Stomach (tissue), 9 donors: ENCODE data around the gene GFRA4. TPM values are rescaled to one million over a fixed set of nuclear protein-coding genes. Genes with fewer than 3 reads are reported as not detected.

Source experiments
- DNase-seq, 2 donors: peaks; one replicate each; pipeline versions ENCODE4 v3.0.0 to v3.0.0-alpha.2; 2013 to 2019
- H3K27ac ChIP-seq, 5 donors: fragments of 200-600 bp in 4 of 5; sonication (generic) in 4 of 5; one replicate each; pipeline ENCODE4 v1.5.1; 2013 to 2019; ENCODE audit warnings: mild to moderate bottlenecking in 1 of 5, moderate library complexity in 1 of 5
- H3K27me3 ChIP-seq, 3 donors: fragments of 200-600 bp; sonication (generic); one replicate each; pipeline ENCODE4 v1.5.1; 2017 to 2019; ENCODE audit warnings: mixed run types in 1 of 3
- H3K36me3 ChIP-seq, 4 donors: fragments of 200-600 bp; sonication (generic); 1 replicate in 3 of 4; 2 replicates in 1 of 4; pipeline ENCODE4 v1.5.1; 2016 to 2019
- H3K4me1 ChIP-seq, 4 donors: fragments of 200-600 bp; sonication (generic); one replicate each; pipeline ENCODE4 v1.5.1; 2016 to 2019
- H3K4me3 ChIP-seq, 4 donors: fragments of 200-600 bp; sonication (generic) in 3 of 4; one replicate each; pipeline ENCODE4 v1.5.1; 2016 to 2019; ENCODE audit warnings: mild to moderate bottlenecking in 1 of 4
- H3K9me3 ChIP-seq, 4 donors: fragments of 200-600 bp; sonication (generic); one replicate each; pipeline ENCODE4 v1.5.1; 2016 to 2019
- CTCF ChIP-seq, 7 experiments: fragments of 450-650 bp in 4 of 7; fragments of 200-600 bp in 3 of 7; sonication (generic) in 3 of 7; IDR thresholded peaks; one replicate each; pipeline ENCODE4 v1.5.1; 2016 to 2019; ENCODE audit warnings: antibody characterized with exemption in 7 of 7, control low read depth in 2 of 7, mild to moderate bottlenecking in 1 of 7
- EP300 ChIP-seq: sonication (generic); formaldehyde crosslinking; IDR thresholded peaks from one replicate; pipeline ENCODE4 v1.6.1; 2017; ENCODE audit warnings: antibody characterized with exemption
- POLR2A ChIP-seq, 4 donors: fragments of 450-650 bp; IDR thresholded peaks; one replicate each; pipeline ENCODE4 v1.6.1; 2016; ENCODE audit warnings: antibody characterized with exemption in 4 of 4, control low read depth in 2 of 4, mild to moderate bottlenecking in 1 of 4, moderate library complexity in 1 of 4
- POLR2AphosphoS5 ChIP-seq, 3 donors: sonication (generic); formaldehyde crosslinking; IDR thresholded peaks; one replicate each; pipeline ENCODE4 v1.6.1; 2016; ENCODE audit warnings: antibody characterized with exemption in 3 of 3
- WGBS, 5 donors: extraction: QIAGEN DNeasy Blood & Tissue Kit in 3 of 5; methylation state at CpG; one replicate each; pipeline versions ENCODE4 v1.1.5 to v1.1.7; 2013 to 2018; 5-methylcytosine and 5-hydroxymethylcytosine counted together
- intact Hi-C: fragments of 100-400 bp; cut with DNase I; formaldehyde crosslinking; loops from one replicate; pipeline ENCODE4 v1.15.1; 2023; ENCODE audit warnings: low total_unique reads
- polyA plus RNA-seq, 3 donors: library from polyadenylated mRNA; stranded (reverse); fragments of 200-250 nt; gene quantifications; one replicate each; pipeline ENCODE4 v1.2.3, GENCODE V29; 2013
- total RNA-seq, 5 donors: library from RNA; depleted of rRNA; stranded (reverse); fragments of >200 nt; gene quantifications; one replicate each; pipeline versions ENCODE4 v1.1.0 to v1.2.3, GENCODE V29; 2014 to 2016
- donor health status: healthy with polysubstance abuse.
- donor health status: Bipolar disorder and iron deficiency.
- donor health status: healthy.

GFRA4 gene
- total and polyA plus RNA-seq, 8 donors: not detected

DNA sequence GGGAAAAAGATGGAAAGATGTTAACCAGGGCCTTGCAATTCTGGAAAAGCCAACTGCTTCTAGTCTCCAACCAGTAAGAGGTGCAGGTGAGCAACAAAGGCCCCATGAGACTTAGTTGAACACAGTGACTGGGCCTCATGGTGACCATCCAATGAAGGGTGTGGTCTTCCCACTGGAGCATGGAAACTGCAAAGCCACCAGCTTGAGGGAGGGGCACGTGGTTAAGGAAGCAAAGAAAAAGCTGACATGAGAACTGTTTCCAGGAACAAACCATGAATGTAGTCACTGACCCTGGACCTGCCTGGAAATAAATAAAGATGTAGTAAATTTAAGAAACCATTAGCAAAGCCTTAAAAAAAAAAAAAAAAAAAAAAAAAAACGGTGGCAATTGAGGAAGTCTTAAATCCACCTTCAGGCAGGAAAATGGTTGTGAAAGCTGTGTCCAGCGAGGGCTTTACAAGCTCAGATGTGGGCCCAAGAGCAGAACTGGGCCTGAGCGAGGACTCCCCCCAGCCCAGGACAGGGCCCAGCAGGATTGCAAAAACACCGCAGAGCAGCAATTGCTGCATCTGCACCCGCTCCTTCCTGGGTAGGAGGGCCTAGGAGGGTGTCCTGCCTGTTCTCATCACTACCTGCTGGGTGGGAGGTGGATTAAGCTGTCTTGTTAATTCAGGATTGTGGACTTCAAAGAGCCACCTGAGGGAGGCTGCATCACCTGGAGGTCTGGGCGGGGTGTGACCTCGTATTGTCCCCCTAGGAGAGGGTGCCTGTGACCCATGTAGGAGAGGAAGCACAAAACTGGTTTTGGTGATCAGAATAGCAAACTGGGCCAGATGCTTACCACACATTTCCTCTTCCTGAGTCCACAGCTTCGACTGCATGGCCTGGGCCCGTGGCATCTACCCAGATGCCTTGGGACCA lies 10.3 kb downstream of the GFRA4 start:
- no peaks in the 10 kb centered on the region for H3K9me3 ChIP-seq
- no peak overlapping the region for H3K4me3 ChIP-seq
- H3K36me3 ChIP-seq: peaks cover 10 to 26% (median 25%) of the 10 kb centered on the region in 4 donors
- 71 to 84% (median 82%) methylated on average over 9 to 10 of the region's 10 CpGs for WGBS, 5 donors
- no peak for TF ChIP-seq POLR2AphosphoS5 (IDR thresholded peaks at IDR 0.05)
- no peak for TF ChIP-seq CTCF (IDR thresholded peaks at IDR 0.05)
- TF ChIP-seq EP300: no peak
- no peak for TF ChIP-seq POLR2A (IDR thresholded peaks at IDR 0.05)
- H3K27ac ChIP-seq: no peak overlapping the region
- DNase-seq: no peak
- peaks cover 0 to 2% (median 0%) of the 10 kb centered on the region in 3 donors for H3K27me3 ChIP-seq
- intact Hi-C loops: no loop called here
- H3K4me1 ChIP-seq: peaks cover 0 to 6% (median 3%) of the 10 kb centered on the region in 4 donors

DNA sequence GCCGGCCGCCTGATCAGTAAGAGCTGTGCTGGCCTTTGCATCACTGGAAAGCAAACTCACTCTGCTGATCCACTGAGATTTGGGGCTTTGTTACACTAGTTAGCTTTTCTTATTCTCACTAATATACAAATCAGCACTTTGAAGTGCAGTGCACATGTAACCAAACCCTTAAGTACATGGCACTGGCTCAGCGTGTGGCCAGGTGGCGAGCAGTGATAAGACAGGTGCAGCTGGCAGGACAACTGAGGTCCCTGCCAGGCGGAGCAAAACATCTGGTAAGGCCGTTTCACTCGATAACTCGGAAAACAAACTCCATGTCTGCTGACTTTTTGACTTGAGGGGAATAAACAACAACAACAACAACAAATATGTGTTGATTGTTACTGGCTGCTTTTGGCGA lies 11.0 kb downstream of the GFRA4 start:
- TF ChIP-seq EP300 (no peak), CTCF (IDR thresholded peaks at IDR 0.05) (no peak), POLR2A (IDR thresholded peaks at IDR 0.05) (no peak), POLR2AphosphoS5 (IDR thresholded peaks at IDR 0.05) (no peak)
- H3K4me1 ChIP-seq: peaks cover 0 to 9% (median 5%) of the 10 kb centered on the region in 4 donors
- intact Hi-C loops: no loop called here
- peak overlapping the region in 1 of 5 donors; percentile 32 for H3K27ac ChIP-seq
- no peaks in the 10 kb centered on the region for H3K9me3 ChIP-seq
- no peak overlapping the region for H3K4me3 ChIP-seq
- no peaks in the 10 kb centered on the region for H3K27me3 ChIP-seq
- peak in 1 of 2 donors; percentile 67 for DNase-seq
- 44 to 71% (median 65%) methylated on average over 9 of the region's 9 CpGs for WGBS, 5 donors
- H3K36me3 ChIP-seq: peaks cover 11 to 33% (median 32%) of the 10 kb centered on the region in 4 donors

GRCh38 chr20:3651204-3651962 lies 11.8 kb downstream of the GFRA4 start:
- peak in 1 of 2 donors; percentile 19 for DNase-seq
- H3K27me3 ChIP-seq: no peaks in the 10 kb centered on the region
- H3K9me3 ChIP-seq: no peaks in the 10 kb centered on the region
- WGBS, 5 donors: 70 to 80% (median 80%) methylated on average over 9 of the region's 9 CpGs
- no peak overlapping the region for H3K4me3 ChIP-seq
- no peak for TF ChIP-seq POLR2A (IDR thresholded peaks at IDR 0.05)
- TF ChIP-seq EP300: no peak
- TF ChIP-seq POLR2AphosphoS5 (IDR thresholded peaks at IDR 0.05): no peak
- TF ChIP-seq CTCF (IDR thresholded peaks at IDR 0.05): no peak
- peaks cover 17 to 41% (median 40%) of the 10 kb centered on the region in 4 donors for H3K36me3 ChIP-seq
- H3K27ac ChIP-seq: peak overlapping the region in 2 of 5 donors; percentile 18 to 32
- H3K4me1 ChIP-seq: peaks cover 0 to 9% (median 5%) of the 10 kb centered on the region in 4 donors
- intact Hi-C loops: no loop called here

GRCh38 chr20:3648951-3649350 lies 14.2 kb downstream of the GFRA4 start:
- Histone ChIP-seq H3K4me3 (no peak overlapping the region), H3K27ac (no peak overlapping the region), H3K4me1 (peaks cover 0 to 9% (median 5%) of the 10 kb centered on the region in 4 donors), H3K36me3 (peaks cover 27 to 66% (median 64%) of the 10 kb centered on the region in 4 donors), H3K9me3 (no peaks in the 10 kb centered on the region), H3K27me3 (no peaks in the 10 kb centered on the region)
- no peak for DNase-seq
- intact Hi-C loops: no loop called here
- TF ChIP-seq POLR2AphosphoS5 (IDR thresholded peaks at IDR 0.05): no peak
- TF ChIP-seq EP300: no peak
- no peak for TF ChIP-seq CTCF (IDR thresholded peaks at IDR 0.05)
- no peak for TF ChIP-seq POLR2A (IDR thresholded peaks at IDR 0.05)
- 82 to 93% (median 85%) methylated on average over 9 of the region's 9 CpGs for WGBS, 5 donors
